GM19455 (cell line): ENCODE measurements around the gene F12.
A peak's percentile ranks its signal among the peaks of the same experiment; 100 is the strongest.
"Not testable (repeated sequence)": the region's sequence is repeated elsewhere in the genome, so short reads cannot be mapped to it uniquely, and the experiment has no call there.

Source experiments
- ATAC-seq: cut with Tn5 transposase; IDR thresholded peaks from one replicate; pipeline ENCODE4 v1.9.1; 2021; ENCODE audit not compliant: unreplicated experiment

F12 gene

DNA sequence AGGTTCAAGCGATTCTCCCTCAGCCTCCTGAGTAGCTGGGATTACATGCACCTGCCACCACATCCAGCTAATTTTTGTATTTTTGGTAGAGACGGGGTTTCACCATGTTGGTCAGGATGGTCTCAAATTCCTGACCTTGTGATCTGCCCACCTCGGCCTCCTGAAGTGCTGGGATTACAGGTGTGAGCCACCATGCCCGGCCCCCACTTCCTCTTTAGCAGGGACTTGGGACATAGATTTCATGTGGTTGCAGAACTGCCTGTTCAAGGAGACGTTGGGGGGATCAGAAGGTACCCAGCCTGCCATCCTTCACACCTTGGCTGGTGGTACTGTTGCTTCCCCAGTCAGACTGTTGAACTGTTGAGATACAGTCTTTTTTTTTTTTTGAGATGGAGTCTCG, 7.7 kb upstream of the F12 start:
- not testable (repeated sequence) for ATAC-seq

GRCh38 chr5:177414481-177414880, 5.1 kb upstream of the F12 start:
- ATAC-seq = no peak

DNA sequence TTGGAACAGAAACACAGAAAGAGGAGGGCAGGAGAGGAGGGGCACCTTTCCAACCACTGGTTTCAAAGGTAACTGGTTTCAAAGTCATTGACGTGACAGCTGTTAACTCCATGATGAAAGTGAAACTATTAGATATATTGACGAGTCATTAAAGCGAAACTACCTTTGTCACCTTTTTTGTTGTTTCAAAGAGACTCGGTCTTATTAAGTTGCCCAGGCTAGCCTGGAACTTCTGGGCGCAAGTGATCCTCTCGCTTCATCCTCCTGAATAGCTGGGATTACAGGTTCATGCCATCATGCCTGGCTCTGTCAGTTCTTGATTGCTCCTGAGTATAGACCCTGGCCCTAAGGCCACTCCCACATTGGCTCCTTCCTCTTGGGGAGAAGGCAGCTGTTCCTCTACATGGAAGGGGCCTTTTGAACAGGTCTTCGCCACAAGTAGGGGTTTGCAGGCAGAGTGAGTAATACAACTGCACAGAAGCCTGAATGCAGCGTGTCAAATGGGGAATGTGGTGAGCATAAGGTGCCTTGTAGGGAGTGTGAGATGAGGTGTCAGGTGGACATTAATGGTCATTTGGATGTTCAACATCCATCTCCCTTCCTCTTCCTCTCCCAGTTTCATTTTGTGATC, 3.4 kb upstream of the F12 start:
- no peak for ATAC-seq

- ATAC-seq = no peak
These were observed 1.2 kb upstream of the F12 start for GRCh38 chr5:177410575-177410974.

DNA sequence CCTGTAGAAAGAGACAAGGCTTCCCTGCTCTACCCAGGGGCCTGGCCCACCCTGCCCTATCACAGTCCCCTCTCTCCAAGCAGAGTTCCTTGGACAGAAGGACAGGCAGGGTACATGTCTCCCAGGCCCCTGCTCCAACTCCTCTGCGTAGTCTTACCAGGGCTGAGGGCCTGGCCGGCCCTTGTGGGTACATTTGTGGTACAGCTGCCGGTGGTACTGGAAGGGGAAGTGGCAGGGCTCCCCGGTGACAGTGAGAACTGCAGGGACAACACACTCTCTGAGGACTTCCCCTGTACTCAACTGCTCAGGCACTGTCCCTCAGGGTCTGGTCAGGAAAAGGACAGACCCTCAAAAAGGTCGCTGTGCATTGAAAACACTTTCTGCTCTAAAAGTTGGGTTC, 3.6 kb downstream of the F12 start:
- ATAC-seq = no peak

DNA sequence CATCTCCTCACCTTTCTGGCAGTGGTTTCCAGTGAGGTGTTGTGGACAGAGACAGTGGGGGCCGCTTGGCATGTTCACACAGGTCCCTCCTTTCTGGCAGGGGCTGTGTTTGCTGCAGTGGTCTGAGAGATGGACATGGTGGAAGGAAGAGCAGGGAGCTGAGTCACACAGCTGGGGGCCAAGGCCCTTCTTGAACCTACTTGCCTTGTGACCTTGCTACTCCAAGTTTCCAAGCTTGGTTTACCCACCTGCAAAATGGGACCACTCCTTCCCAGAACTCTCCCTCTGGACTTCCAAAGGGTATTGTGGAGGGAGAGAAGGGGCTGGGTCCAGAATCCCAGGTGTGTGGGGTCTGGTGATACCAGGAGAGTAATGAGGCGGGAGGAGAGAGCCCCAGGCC, 4.1 kb downstream of the F12 start:
- no peak for ATAC-seq

DNA sequence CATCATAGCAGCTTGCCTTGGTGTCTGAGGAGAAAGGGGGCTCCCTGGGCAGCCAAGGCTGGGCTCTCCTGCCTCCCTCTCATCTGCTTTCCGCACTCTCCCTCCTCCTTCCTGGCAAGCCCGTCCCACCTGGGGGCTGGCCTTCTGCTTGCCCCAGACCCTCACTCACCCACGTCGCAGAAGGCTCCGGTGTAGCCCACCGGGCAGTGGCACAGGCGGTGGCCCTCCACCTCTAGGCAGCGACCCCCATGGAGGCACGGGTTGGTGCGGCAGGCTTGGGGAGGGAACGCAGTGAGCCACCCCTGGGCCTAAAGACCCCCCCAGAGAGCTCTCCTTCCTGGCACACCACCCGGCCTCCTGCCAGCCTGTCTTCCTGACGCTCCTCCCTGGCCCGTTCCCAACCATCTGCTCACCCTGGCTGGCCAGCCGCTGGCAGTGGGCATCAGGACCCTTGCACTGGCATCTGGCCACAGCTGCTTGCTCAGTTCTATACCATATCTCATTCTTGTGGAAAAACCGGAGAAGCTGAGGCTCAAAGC, 4.7 kb downstream of the F12 start:
- no peak for ATAC-seq

GRCh38 chr5:177403792-177404640, 5.3 kb downstream of the F12 start:
- ATAC-seq = peak; percentile 84

DNA sequence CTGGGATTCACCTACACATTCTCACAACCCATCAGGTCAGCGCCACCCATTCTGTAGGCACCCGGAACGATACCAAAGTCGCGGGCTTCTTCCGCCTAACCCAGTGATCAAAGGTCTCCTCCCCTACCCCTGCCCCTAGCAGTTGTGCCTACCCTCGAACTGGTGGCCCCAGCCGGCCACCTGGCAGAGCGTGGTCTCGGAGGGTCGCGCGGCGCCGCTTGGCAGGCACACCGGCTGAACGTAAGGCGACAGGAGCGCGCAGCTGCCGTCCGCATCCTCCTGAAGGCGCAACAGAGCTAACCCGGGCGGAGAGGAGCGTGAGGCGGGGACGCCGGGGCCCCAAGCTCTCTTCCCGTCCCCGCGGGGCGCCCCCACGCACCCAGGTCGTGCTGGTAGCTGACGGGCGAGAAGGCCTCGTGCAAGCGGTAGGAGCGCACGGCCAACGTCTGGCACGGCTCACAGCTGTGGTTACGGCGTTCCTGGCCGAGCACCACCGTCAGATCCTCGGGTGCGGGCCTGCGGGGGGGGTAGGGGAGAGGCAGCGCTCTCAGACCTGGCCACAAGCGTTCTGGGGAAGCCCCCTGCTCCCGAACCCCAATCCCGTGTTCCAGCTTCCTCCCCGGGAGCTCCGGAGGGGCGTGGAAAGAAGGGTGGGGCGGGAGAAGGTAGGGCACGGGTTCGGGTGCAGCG, 6.1 kb downstream of the F12 start:
- ATAC-seq = peak; percentile 15

- no peak for ATAC-seq
These were observed 6.9 kb downstream of the F12 start for GRCh38 chr5:177402271-177403043.

GRCh38 chr5:177399997-177400868, 9.1 kb downstream of the F12 start, which contains the start of gene PFN3:
TSS of gene PFN3 (minus strand) at chr5:177400661. CDS start at chr5:177400576, 85 bp downstream.
- ATAC-seq = no peak

- no peak for ATAC-seq
These were observed 11.4 kb downstream of the F12 start for GRCh38 chr5:177397875-177398390.

DNA sequence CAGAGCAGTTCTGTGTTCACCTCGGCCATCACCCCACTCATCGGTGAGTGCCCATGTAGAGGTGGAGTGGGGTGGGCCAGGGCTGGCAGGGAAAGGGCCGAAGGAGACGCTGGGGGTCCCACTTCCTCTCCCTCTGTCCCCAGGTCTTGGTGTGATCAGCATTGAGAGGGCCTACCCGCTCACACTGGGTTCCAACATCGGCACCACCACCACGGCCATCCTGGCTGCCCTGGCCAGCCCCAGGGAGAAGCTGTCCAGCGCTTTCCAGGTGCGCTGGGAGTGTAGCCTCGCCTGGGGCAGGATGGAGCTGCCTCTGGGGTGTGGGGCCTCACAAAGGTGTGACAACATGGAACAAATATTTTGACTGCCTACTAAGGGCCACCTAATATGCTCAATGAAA, 12.6 kb downstream of the F12 start:
- no peak for ATAC-seq

GRCh38 chr5:177396078-177396477, 13.3 kb downstream of the F12 start:
- ATAC-seq = no peak

DNA sequence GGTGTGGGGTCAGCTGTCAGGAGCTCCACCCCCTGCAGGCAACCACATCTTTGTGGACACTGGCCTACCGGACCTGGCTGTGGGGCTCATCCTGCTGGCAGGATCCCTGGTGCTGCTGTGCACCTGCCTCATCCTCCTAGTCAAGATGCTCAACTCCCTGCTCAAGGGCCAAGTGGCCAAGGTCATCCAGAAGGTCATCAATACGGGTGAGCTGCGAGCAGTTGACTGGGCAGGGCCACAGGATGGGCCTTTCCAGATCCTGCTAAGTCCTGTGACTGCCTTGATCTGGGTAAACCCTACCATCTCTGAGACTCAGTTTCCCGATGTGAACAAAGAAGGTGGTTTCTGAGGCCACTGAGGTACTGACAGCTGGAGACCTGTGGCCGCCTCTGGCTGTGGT, 15.4 kb downstream of the F12 start:
- no peak for ATAC-seq

DNA sequence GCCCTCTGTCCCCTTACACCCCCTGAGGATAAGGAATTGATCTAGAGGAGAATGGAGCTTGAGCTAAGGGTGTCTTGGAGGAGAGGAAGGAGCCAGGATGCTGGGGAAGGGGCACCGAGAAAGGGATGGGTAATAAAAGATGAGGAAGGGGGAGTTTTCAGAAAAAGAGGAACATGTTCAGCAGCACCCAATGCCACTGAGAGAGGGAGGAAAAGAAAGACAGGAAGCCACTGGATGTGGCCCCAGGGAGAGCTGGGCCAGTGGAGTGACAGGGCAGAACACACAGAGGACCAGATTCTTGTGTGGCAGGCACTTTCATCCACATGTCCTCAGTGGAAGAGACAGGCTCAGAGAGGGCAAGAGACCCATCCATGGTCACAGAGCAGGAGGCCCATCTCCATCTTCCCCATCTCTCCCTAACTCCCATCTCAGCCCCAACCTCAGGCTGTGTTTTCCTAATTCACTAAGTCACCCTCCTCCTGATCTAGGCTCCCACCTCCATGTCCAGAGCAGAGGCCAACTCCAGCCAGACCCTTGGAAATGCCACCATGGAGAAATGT, 16.1 kb downstream of the F12 start:
- ATAC-seq = no peak

DNA sequence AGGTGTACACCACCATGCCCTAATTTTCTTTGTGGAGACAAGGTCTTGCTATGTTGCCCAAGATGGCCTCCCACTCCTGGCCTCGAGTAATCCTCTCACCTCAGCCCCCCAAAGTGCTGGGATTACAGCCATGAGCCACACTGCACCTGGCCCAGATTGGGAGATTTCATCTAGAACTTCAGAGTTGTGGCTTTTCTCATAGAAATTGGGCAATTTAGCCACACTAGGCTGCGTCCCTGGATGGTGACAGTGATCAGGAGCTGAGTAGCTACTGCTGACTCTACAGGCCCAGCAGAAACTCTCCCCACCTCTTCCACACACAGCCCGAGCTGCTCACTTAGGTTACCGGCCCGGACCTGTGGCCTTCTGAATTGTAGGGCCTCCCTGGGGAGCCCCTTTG, 16.6 kb downstream of the F12 start:
- no peak for ATAC-seq

- peak; percentile 56 for ATAC-seq
These were observed 18.7 kb downstream of the F12 start for GRCh38 chr5:177390363-177391300.
